Activated CD8-positive, alpha-beta T cell treated with anti-CD3 and anti-CD28 coated beads for 36 hours (primary cell): ENCODE measurements around the gene LACTB. TPM values are rescaled to one million over a fixed set of nuclear protein-coding genes. Genes with fewer than 3 reads are reported as not detected.

ENCODE experiments used
- ATAC-seq: fragments of 200-7000 bp; cut with Tn5 transposase; one replicate; pipeline ENCODE4 v1.10.0; 2021; ENCODE audit warnings: mild to moderate bottlenecking, moderate library complexity
- CTCF ChIA-PET: fragments of 350-600 bp; sonication (Branson Sonifier 250); formaldehyde crosslinking; loops from one replicate; lab custom pipeline; 2021; ENCODE audit warnings: antibody characterized with exemption; lab: Charles Lee
- POLR2A ChIA-PET: fragments of 350-600 bp; sonication (Branson Sonifier 250); formaldehyde crosslinking; loops from one replicate; lab custom pipeline; 2021; ENCODE audit warnings: antibody characterized with exemption; lab: Charles Lee
- DNase-seq: peaks from one replicate; pipeline ENCODE4 v3.0.0-alpha.2; 2020
- H3K27ac Mint-ChIP-seq: one replicate; pipeline ENCODE4 v1.8.0; 2021; ENCODE audit warnings: mild to moderate bottlenecking, mixed read lengths
- H3K27me3 Mint-ChIP-seq: one replicate; pipeline ENCODE4 v1.8.0; 2021; ENCODE audit warnings: mixed read lengths
- H3K36me3 Mint-ChIP-seq: one replicate; pipeline ENCODE4 v1.8.0; 2021; ENCODE audit warnings: low read depth, mixed read lengths
- H3K4me1 Mint-ChIP-seq: one replicate; pipeline ENCODE4 v1.8.0; 2021; ENCODE audit warnings: low read depth, mixed read lengths
- H3K4me3 Mint-ChIP-seq: one replicate; pipeline ENCODE4 v1.8.0; 2021; ENCODE audit warnings: mild to moderate bottlenecking, moderate library complexity, mixed read lengths
- H3K9me3 Mint-ChIP-seq: one replicate; pipeline ENCODE4 v1.8.0; 2021; ENCODE audit warnings: mixed read lengths
- intact Hi-C: fragments of 100-400 bp; cut with micrococcal nuclease; formaldehyde crosslinking; loops from one replicate; pipeline ENCODE4 v1.10.0; 2022
- total RNA-seq, 2 experiments: library from RNA; stranded (reverse); gene quantifications; one replicate each; pipeline ENCODE4 v1.2.3, GENCODE V29; 2021
- TF ChIP-seq, protein P1 (sequence below): fragments of 200-600 bp; IDR thresholded peaks from one replicate; pipeline ENCODE4 v1.8.0; 2022; ENCODE audit warnings: antibody characterized with exemption, mild to moderate bottlenecking

Gene LACTB
- total RNA-seq, 2 experiments from 2014 or later: 27.3 to 28.3 TPM

DNA sequence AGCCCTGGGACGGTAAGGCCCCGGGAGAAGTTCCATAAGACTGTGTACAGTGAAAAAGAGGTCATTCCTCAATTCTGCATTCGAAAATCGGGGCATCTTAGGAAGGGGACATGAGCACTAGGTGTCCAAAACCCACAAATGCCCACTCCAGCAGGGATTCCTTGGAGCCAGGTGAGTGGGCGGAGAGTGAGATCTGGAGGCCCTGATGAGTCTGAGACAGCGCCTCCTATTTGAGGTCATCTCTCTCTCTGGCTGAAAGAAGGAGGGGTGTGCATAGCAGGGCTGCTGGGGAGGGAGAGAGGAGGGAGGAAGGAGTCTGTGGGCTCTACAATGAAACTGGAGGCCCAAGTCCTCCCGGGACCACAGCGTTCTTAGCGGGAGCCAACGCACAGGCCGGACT, 38.1 kb upstream of the LACTB start:
- ChIA-PET CTCF (interaction anchor here (0.8 to 1.5 kb wide), 3 partner anchors 9 to 35 kb away, joined by 4 to 6 read pairs (median 5); no protein-coding TSS in a partner anchor), POLR2A (no interaction called here)
- ATAC-seq (no peak), DNase-seq (no peak)
- TF ChIP-seq, protein P1, sequence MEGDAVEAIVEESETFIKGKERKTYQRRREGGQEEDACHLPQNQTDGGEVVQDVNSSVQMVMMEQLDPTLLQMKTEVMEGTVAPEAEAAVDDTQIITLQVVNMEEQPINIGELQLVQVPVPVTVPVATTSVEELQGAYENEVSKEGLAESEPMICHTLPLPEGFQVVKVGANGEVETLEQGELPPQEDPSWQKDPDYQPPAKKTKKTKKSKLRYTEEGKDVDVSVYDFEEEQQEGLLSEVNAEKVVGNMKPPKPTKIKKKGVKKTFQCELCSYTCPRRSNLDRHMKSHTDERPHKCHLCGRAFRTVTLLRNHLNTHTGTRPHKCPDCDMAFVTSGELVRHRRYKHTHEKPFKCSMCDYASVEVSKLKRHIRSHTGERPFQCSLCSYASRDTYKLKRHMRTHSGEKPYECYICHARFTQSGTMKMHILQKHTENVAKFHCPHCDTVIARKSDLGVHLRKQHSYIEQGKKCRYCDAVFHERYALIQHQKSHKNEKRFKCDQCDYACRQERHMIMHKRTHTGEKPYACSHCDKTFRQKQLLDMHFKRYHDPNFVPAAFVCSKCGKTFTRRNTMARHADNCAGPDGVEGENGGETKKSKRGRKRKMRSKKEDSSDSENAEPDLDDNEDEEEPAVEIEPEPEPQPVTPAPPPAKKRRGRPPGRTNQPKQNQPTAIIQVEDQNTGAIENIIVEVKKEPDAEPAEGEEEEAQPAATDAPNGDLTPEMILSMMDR: no peak
- no peak overlapping the region for H3K4me3 Mint-ChIP-seq
- no peaks in the 10 kb centered on the region for H3K36me3 Mint-ChIP-seq
- H3K27me3 Mint-ChIP-seq: peaks cover 7% of the 10 kb centered on the region
- no peak overlapping the region for H3K27ac Mint-ChIP-seq
- no peaks in the 10 kb centered on the region for H3K4me1 Mint-ChIP-seq
- intact Hi-C loops: no loop called here
- no peaks in the 10 kb centered on the region for H3K9me3 Mint-ChIP-seq

DNA sequence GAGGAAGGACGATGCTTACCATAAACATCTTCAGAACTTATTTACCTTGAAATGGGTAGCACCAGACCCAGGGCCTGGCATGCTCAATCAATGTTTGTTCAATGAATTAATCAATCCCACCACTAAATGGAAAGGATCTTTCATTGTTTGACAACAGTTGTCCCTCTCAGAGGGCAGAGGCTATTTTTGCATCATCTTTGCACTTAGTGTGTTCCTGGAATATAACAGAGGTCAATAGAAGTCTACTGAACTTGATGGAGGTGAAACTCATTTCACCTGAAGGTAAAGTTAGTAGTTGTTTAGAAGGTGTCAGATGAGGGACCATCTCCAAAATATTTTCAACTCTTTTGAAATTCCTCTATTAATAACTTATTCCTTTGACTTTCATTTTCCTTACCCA, 36.9 kb upstream of the LACTB start:
- Mint-ChIP-seq H3K9me3 (no peaks in the 10 kb centered on the region), H3K27me3 (peaks cover 4% of the 10 kb centered on the region), H3K4me1 (no peaks in the 10 kb centered on the region), H3K4me3 (no peak overlapping the region), H3K27ac (no peak overlapping the region), H3K36me3 (no peaks in the 10 kb centered on the region)
- no peak for ATAC-seq
- DNase-seq: no peak
- TF ChIP-seq, protein P1: no peak
- POLR2A ChIA-PET: no interaction called here
- CTCF ChIA-PET: interaction anchor here (1.4 kb wide), 2 partner anchors 9 to 37 kb away, joined by 4 to 5 read pairs; no protein-coding TSS in a partner anchor
- intact Hi-C loops: no loop called here

DNA sequence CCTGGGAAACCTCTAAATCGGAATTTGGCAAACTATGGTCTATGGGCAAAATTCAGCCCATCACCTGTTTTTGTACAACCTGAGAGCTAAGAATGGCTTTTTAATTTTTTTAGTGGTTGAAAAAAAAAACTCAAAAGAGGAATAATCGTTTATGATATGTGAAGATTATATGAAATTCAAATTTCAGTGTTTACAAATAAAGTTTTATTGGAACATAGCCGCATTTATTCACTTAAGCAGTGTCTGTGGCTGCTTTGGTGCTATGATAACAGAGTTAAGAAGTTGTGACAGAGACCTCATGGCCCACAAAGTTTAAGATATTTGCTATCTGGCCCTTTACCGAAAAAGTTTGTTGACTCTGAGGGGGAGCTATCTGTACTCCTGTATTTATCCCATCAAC, 36.4 kb upstream of the LACTB start:
- POLR2A ChIA-PET: interaction anchor here (1.1 kb wide), 1 partner anchor 224 kb away, joined by 3 read pairs; no protein-coding TSS in a partner anchor
- no peak for DNase-seq
- no peak overlapping the region for H3K4me3 Mint-ChIP-seq
- ATAC-seq: no peak
- intact Hi-C loops: no loop called here
- no peaks in the 10 kb centered on the region for H3K36me3 Mint-ChIP-seq
- CTCF ChIA-PET: interaction anchor here (1.4 kb wide), 2 partner anchors 9 to 37 kb away, joined by 4 to 5 read pairs; no protein-coding TSS in a partner anchor
- peaks cover 4% of the 10 kb centered on the region for H3K27me3 Mint-ChIP-seq
- H3K4me1 Mint-ChIP-seq: no peaks in the 10 kb centered on the region
- no peaks in the 10 kb centered on the region for H3K9me3 Mint-ChIP-seq
- no peak overlapping the region for H3K27ac Mint-ChIP-seq
- TF ChIP-seq, protein P1: no peak

DNA sequence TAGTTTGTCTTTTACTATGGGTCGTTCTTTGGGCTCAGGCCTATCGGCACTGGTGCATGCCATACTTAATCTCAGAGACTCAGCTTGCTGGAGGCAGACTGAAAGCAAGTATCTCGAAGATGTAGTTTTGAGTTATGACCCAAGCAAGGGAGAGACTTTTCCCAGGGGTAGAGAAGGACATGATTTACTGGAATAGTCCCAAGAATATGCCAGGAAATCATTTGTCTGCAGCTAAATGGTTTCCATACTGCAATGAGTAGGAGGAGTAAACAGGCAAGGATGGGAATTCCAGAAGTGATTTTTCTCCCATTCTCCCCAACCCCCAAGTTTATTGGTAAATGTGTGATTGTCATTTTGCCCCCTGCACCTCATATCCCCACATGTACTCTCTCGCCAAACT, 35.4 kb upstream of the LACTB start:
- Mint-ChIP-seq H3K9me3 (no peaks in the 10 kb centered on the region), H3K4me3 (no peak overlapping the region), H3K4me1 (no peaks in the 10 kb centered on the region), H3K27me3 (peaks cover 4% of the 10 kb centered on the region), H3K36me3 (no peaks in the 10 kb centered on the region), H3K27ac (no peak overlapping the region)
- intact Hi-C loops: no loop called here
- TF ChIP-seq, protein P1: no peak
- CTCF ChIA-PET: interaction anchor here (1.4 kb wide), 1 partner anchor 38 kb away, joined by 5 read pairs; no protein-coding TSS in a partner anchor
- DNase-seq (no peak), ATAC-seq (no peak)
- POLR2A ChIA-PET: interaction anchor here (1.1 kb wide), 1 partner anchor 223 kb away, joined by 3 read pairs; no protein-coding TSS in a partner anchor

DNA sequence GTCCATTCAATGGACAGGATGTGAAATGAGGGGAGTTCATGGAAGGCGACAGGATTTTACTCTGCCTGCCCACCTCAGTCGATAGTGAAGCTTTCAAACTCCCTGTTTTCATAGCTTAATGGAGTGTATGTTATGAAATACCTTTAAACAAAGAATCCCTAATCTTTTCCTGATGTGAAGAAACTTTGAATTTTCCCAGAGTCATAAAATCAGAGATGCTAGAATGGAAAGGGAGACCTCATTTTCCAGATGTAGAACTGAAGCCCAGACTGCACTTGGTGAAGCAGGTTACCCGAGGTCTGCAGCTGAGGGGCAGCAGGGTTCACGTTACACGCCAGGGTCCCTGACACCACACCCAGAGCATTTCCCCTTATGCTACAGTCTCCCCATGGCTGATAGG, 34.7 kb upstream of the LACTB start:
- TF ChIP-seq, protein P1: no peak
- CTCF ChIA-PET: no interaction called here
- POLR2A ChIA-PET: no interaction called here
- H3K27me3 Mint-ChIP-seq: no peaks in the 10 kb centered on the region
- no peak for DNase-seq
- no peak for ATAC-seq
- no peak overlapping the region for H3K27ac Mint-ChIP-seq
- H3K36me3 Mint-ChIP-seq: no peaks in the 10 kb centered on the region
- no peaks in the 10 kb centered on the region for H3K9me3 Mint-ChIP-seq
- H3K4me3 Mint-ChIP-seq: no peak overlapping the region
- H3K4me1 Mint-ChIP-seq: no peaks in the 10 kb centered on the region
- intact Hi-C loops: no loop called here
